ENCODE measurements around the gene TRIM38.

DNA sequence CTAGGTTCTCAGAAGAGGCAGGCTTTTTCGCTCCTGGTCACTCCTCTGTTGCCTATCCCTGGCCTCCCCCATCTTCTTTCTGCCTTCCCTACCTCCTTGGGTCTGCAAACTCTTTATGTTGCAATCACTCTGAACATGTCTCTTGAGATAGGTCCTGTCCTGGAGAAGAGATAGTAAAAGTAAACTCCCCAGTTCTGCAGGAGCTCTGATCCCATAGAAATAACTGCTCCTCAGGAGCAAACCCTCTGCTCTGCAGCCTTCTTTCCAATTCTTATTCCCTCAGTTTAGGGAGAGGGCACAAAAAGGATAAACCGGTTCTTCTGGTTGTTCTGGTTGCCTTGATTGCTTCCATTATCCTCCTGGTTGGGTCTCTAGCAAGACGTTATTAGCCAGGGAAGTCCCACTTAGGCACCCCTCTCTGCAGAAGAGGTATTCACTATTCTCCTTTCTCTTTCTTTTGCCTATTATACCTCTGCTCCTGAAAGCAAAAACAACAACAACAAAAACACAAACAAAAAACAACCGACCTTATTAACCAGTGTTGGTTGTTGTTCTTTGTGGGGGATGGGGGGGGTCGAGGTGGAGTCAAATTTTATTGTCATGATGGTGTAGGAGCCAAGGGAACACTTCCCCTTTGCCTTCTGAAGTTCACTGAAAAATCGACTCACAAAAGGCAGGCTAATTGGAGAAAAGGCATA, 973 bp downstream of the TRIM38 start:
- TF ChIP-seq CTCF (IDR thresholded peaks at IDR 0.05), result no peak
- TF ChIP-seq, protein P1, sequence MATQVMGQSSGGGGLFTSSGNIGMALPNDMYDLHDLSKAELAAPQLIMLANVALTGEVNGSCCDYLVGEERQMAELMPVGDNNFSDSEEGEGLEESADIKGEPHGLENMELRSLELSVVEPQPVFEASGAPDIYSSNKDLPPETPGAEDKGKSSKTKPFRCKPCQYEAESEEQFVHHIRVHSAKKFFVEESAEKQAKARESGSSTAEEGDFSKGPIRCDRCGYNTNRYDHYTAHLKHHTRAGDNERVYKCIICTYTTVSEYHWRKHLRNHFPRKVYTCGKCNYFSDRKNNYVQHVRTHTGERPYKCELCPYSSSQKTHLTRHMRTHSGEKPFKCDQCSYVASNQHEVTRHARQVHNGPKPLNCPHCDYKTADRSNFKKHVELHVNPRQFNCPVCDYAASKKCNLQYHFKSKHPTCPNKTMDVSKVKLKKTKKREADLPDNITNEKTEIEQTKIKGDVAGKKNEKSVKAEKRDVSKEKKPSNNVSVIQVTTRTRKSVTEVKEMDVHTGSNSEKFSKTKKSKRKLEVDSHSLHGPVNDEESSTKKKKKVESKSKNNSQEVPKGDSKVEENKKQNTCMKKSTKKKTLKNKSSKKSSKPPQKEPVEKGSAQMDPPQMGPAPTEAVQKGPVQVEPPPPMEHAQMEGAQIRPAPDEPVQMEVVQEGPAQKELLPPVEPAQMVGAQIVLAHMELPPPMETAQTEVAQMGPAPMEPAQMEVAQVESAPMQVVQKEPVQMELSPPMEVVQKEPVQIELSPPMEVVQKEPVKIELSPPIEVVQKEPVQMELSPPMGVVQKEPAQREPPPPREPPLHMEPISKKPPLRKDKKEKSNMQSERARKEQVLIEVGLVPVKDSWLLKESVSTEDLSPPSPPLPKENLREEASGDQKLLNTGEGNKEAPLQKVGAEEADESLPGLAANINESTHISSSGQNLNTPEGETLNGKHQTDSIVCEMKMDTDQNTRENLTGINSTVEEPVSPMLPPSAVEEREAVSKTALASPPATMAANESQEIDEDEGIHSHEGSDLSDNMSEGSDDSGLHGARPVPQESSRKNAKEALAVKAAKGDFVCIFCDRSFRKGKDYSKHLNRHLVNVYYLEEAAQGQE (IDR thresholded peaks at IDR 0.05; ENCODE audit: insufficient read depth in 1 of 2, low read depth in 2 of 2, low read length in 1 of 2), result no peak
- TF ChIP-seq POLR2AphosphoS5 (IDR thresholded peaks at IDR 0.05; ENCODE audit: low read depth, low read length), result no peak

All from Panc1 (cell line).